Lower lobe of right lung (tissue), 2 donors: ENCODE measurements around the gene TOR4A. TPM values are rescaled to one million over a fixed set of nuclear protein-coding genes. Genes with fewer than 3 reads are reported as not detected.
A peak's percentile ranks its signal among the peaks of the same experiment; 100 is the strongest.

Source experiments
- ATAC-seq, 2 donors: fragments of 200-7000 bp; cut with Tn5 transposase; one replicate each; pipeline ENCODE4 v1.9.1; 2020 to 2022; ENCODE audit warnings: mild to moderate bottlenecking in 2 of 2, moderate library complexity in 2 of 2
- DNase-seq: peaks from one replicate; pipeline ENCODE4 v3.0.0-alpha.2; 2020
- H3K27ac ChIP-seq: fragments of 200-600 bp; one replicate; pipeline ENCODE4 v1.8.0; 2022
- H3K27me3 ChIP-seq: fragments of 200-600 bp; one replicate; pipeline ENCODE4 v1.8.0; 2022; ENCODE audit warnings: low read depth
- H3K36me3 ChIP-seq: fragments of 200-600 bp; one replicate; pipeline ENCODE4 v1.8.0; 2022; ENCODE audit warnings: mild to moderate bottlenecking
- H3K4me1 ChIP-seq: fragments of 200-600 bp; one replicate; pipeline ENCODE4 v1.8.0; 2022
- H3K4me3 ChIP-seq: fragments of 200-600 bp; one replicate; pipeline ENCODE4 v1.8.0; 2022; ENCODE audit warnings: mild to moderate bottlenecking
- H3K9me3 ChIP-seq: fragments of 200-600 bp; one replicate; pipeline ENCODE4 v1.8.0; 2022
- CTCF ChIP-seq: fragments of 200-600 bp; IDR thresholded peaks from one replicate; pipeline ENCODE4 v1.8.0; 2022; ENCODE audit warnings: antibody characterized with exemption, mild to moderate bottlenecking
- intact Hi-C: fragments of 100-400 bp; cut with DNase I; formaldehyde crosslinking; loops from one replicate; pipeline ENCODE4 v1.11.0; 2022
- total RNA-seq: library from RNA; stranded (reverse); fragmentation: NEBNext Ultra II Directional; extraction: Animal tissue kit (Norgen Biotek cat#: 25700); gene quantifications from one replicate; pipeline ENCODE4 v1.2.1, GENCODE V29; 2021
- donor health status: DM: no; HTN: yes; CAD: no; lungs with severe emphysema.

Gene TOR4A
- total RNA-seq, 1 donor from 2014 or later: 27.2 TPM

GRCh38 chr9:137302118-137302448 is 24.6 kb downstream of the TOR4A start, which contains the start of gene NRARP:
Gene NRARP, minus strand, starts transcription at chr9:137302271. Its CDS starts 343 bp downstream, at chr9:137301928.
- TF ChIP-seq CTCF: no peak
- Histone ChIP-seq H3K9me3 (no peaks in the 10 kb centered on the region), H3K27me3 (peaks cover 41% of the 10 kb centered on the region), H3K27ac (peak within 1 kb of the TSS; percentile 77), H3K4me1 (peaks cover 69% of the 10 kb centered on the region), H3K36me3 (no peaks in the 10 kb centered on the region), H3K4me3 (peak within 1 kb of the TSS; percentile 63)
- peak; percentile 71 to 74 for ATAC-seq
- DNase-seq: peak; percentile 94
- intact Hi-C loops: no loop called here

GRCh38 chr9:137302449-137303150 is 25.1 kb downstream of the TOR4A start:
- peak overlapping the region; percentile 73 for H3K27ac ChIP-seq
- H3K9me3 ChIP-seq: no peaks in the 10 kb centered on the region
- intact Hi-C loops: no loop called here
- ATAC-seq (peak; percentile 40 to 52), DNase-seq (peak; percentile 78)
- no peaks in the 10 kb centered on the region for H3K36me3 ChIP-seq
- peaks cover 41% of the 10 kb centered on the region for H3K27me3 ChIP-seq
- H3K4me1 ChIP-seq: peaks cover 69% of the 10 kb centered on the region
- peak; percentile 53 for TF ChIP-seq CTCF
- peak overlapping the region; percentile 55 for H3K4me3 ChIP-seq

GRCh38 chr9:137303151-137303892 is 25.8 kb downstream of the TOR4A start:
- Histone ChIP-seq H3K4me1 (peaks cover 67% of the 10 kb centered on the region), H3K27me3 (peaks cover 41% of the 10 kb centered on the region), H3K4me3 (peak overlapping the region; percentile 55), H3K36me3 (no peaks in the 10 kb centered on the region), H3K9me3 (no peaks in the 10 kb centered on the region), H3K27ac (peak overlapping the region; percentile 73)
- no peak for TF ChIP-seq CTCF
- ATAC-seq (no peak), DNase-seq (peak; percentile 47)
- intact Hi-C loops: no loop called here

- intact Hi-C loops: no loop called here
- Histone ChIP-seq H3K4me3 (no peak overlapping the region), H3K9me3 (no peaks in the 10 kb centered on the region), H3K4me1 (peaks cover 65% of the 10 kb centered on the region), H3K36me3 (no peaks in the 10 kb centered on the region), H3K27ac (peak overlapping the region; percentile 78), H3K27me3 (peaks cover 34% of the 10 kb centered on the region)
- DNase-seq (no peak), ATAC-seq (no peak)
- TF ChIP-seq CTCF: no peak
Observed at GRCh38 chr9:137303893-137304382, 26.4 kb downstream of the TOR4A start.

GRCh38 chr9:137304383-137305059 is 27.0 kb downstream of the TOR4A start:
- intact Hi-C loops: no loop called here
- H3K27me3 ChIP-seq: peaks cover 29% of the 10 kb centered on the region
- H3K9me3 ChIP-seq: no peaks in the 10 kb centered on the region
- DNase-seq (no peak), ATAC-seq (no peak)
- no peak overlapping the region for H3K4me3 ChIP-seq
- peak overlapping the region; percentile 78 for H3K27ac ChIP-seq
- TF ChIP-seq CTCF: peak; percentile 16
- no peaks in the 10 kb centered on the region for H3K36me3 ChIP-seq
- peaks cover 65% of the 10 kb centered on the region for H3K4me1 ChIP-seq
